ENCODE data around the gene PRSS2. TPM values are rescaled to one million over a fixed set of nuclear protein-coding genes. Genes with fewer than 3 reads are reported as not detected.
"Not testable (repeated sequence)": the region's sequence is repeated elsewhere in the genome, so short reads cannot be mapped to it uniquely, and the experiment has no call there.

The PRSS2 gene
- polyA plus RNA-seq, 1 donor: not detected

GRCh38 chr7:142760071-142760642, 10.6 kb upstream of the PRSS2 start:
- DNase-seq: no peak

- not testable (repeated sequence) for DNase-seq
Measured at GRCh38 chr7:142761606-142762005, 9.2 kb upstream of the PRSS2 start.

GRCh38 chr7:142762104-142762503, 8.7 kb upstream of the PRSS2 start:
- DNase-seq: no peak

GRCh38 chr7:142767451-142767850, 3.3 kb upstream of the PRSS2 start:
- no peak for DNase-seq

GRCh38 chr7:142767861-142768260, 2.9 kb upstream of the PRSS2 start:
- no peak for DNase-seq

GRCh38 chr7:142768885-142769284, 1.9 kb upstream of the PRSS2 start:
- not testable (repeated sequence) for DNase-seq

GRCh38 chr7:142771353-142771723, 568 bp downstream of the PRSS2 start:
- DNase-seq: no peak

GRCh38 chr7:142772051-142772450, 1.3 kb downstream of the PRSS2 start:
- no peak for DNase-seq

- no peak for DNase-seq
Measured at GRCh38 chr7:142772673-142773072, 1.9 kb downstream of the PRSS2 start.

GRCh38 chr7:142773230-142773629, 2.5 kb downstream of the PRSS2 start:
- no peak for DNase-seq

- DNase-seq: no peak
Measured at GRCh38 chr7:142773937-142774744, 3.4 kb downstream of the PRSS2 start.

GRCh38 chr7:142774826-142775225, 4.1 kb downstream of the PRSS2 start:
- no peak for DNase-seq

- not testable (repeated sequence) for DNase-seq
Measured at GRCh38 chr7:142775351-142776115, 4.8 kb downstream of the PRSS2 start.

GRCh38 chr7:142776206-142776844, 5.6 kb downstream of the PRSS2 start:
- no peak for DNase-seq

- DNase-seq: not testable (repeated sequence)
Measured at GRCh38 chr7:142776845-142777225, 6.1 kb downstream of the PRSS2 start.

- DNase-seq: no peak
Measured at GRCh38 chr7:142777318-142777717, 6.5 kb downstream of the PRSS2 start.

- peak; percentile 80 for DNase-seq
Measured at GRCh38 chr7:142782922-142783900, 12.4 kb downstream of the PRSS2 start.

GRCh38 chr7:142784096-142784495, 13.3 kb downstream of the PRSS2 start:
- DNase-seq: no peak

- DNase-seq: no peak
Measured at GRCh38 chr7:142784716-142785115, 13.9 kb downstream of the PRSS2 start.

GRCh38 chr7:142785841-142786250, 15.1 kb downstream of the PRSS2 start:
- no peak for DNase-seq

GRCh38 chr7:142787034-142787768, 16.4 kb downstream of the PRSS2 start:
- DNase-seq: no peak

Measured in hindlimb muscle (tissue), 1 donor.